Osteocyte (in vitro differentiated cells): ENCODE measurements around the gene LIPF. TPM values are rescaled to one million over a fixed set of nuclear protein-coding genes. Genes with fewer than 3 reads are reported as not detected.
"Not testable (repeated sequence)": the region's sequence is repeated elsewhere in the genome, so short reads cannot be mapped to it uniquely, and the experiment has no call there.

Source experiments
- DNase-seq: peaks from one replicate; pipeline ENCODE4 v3.0.0; 2021; ENCODE audit warnings: mixed read lengths; ENCODE audit not compliant: unreplicated experiment; ENCODE audit errors: extremely low spot score
- H3K27ac Mint-ChIP-seq: one replicate; pipeline ENCODE4 v1.8.0; 2021; ENCODE audit warnings: mild to moderate bottlenecking, mixed read lengths; ENCODE audit not compliant: unreplicated experiment
- H3K27me3 Mint-ChIP-seq: one replicate; pipeline ENCODE4 v1.8.0; 2021; ENCODE audit warnings: mixed read lengths; ENCODE audit not compliant: unreplicated experiment
- H3K36me3 Mint-ChIP-seq: one replicate; pipeline ENCODE4 v1.8.0; 2021; ENCODE audit warnings: mixed read lengths; ENCODE audit not compliant: unreplicated experiment
- H3K4me1 Mint-ChIP-seq: one replicate; pipeline ENCODE4 v1.8.0; 2021; ENCODE audit warnings: mixed read lengths; ENCODE audit not compliant: unreplicated experiment
- H3K4me3 Mint-ChIP-seq: one replicate; pipeline ENCODE4 v1.8.0; 2021; ENCODE audit warnings: mild to moderate bottlenecking, moderate library complexity, mixed read lengths; ENCODE audit not compliant: unreplicated experiment
- H3K9me3 Mint-ChIP-seq: one replicate; pipeline ENCODE4 v1.8.0; 2021; ENCODE audit warnings: mixed read lengths; ENCODE audit not compliant: unreplicated experiment
- total RNA-seq: library from RNA; stranded (reverse); gene quantifications from 2 replicates; pipeline ENCODE4 v1.2.1, GENCODE V29; 2021
- TF ChIP-seq, protein P1 (sequence below): fragments of 200-600 bp; sonication (generic); IDR thresholded peaks from 2 replicates; pipeline ENCODE4 v1.5.0; 2021; ENCODE audit warnings: antibody characterized with exemption, mild to moderate bottlenecking, moderate library complexity

The LIPF gene
- total RNA-seq, 1 donor from 2014 or later = not detected

DNA sequence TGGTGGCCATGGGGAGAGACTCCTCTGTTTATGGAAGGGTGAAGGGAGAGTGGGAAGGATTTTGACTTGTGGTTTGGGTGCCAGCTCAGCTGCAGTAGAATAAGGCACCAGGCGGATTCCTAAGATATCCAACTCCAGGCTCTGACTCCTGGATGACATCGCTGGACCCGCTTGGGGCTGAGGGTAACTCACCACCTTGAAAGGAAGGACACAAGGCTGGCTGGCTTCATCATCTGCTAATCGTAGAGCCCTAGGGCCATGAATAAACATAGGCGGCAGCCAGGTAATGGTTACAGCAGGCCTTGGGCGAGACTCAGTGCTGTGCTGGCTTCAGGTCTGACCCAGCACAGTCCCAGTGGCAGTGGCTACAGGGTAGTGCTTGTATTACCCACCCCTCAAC is 25.1 kb downstream of the LIPF start:
- Mint-ChIP-seq H3K9me3 (peaks cover 10% of the 10 kb centered on the region), H3K27ac (no peak overlapping the region), H3K4me3 (no peak overlapping the region), H3K4me1 (peaks cover 5% of the 10 kb centered on the region), H3K27me3 (no peaks in the 10 kb centered on the region), H3K36me3 (no peaks in the 10 kb centered on the region)
- no peak for DNase-seq
- TF ChIP-seq, protein P1, sequence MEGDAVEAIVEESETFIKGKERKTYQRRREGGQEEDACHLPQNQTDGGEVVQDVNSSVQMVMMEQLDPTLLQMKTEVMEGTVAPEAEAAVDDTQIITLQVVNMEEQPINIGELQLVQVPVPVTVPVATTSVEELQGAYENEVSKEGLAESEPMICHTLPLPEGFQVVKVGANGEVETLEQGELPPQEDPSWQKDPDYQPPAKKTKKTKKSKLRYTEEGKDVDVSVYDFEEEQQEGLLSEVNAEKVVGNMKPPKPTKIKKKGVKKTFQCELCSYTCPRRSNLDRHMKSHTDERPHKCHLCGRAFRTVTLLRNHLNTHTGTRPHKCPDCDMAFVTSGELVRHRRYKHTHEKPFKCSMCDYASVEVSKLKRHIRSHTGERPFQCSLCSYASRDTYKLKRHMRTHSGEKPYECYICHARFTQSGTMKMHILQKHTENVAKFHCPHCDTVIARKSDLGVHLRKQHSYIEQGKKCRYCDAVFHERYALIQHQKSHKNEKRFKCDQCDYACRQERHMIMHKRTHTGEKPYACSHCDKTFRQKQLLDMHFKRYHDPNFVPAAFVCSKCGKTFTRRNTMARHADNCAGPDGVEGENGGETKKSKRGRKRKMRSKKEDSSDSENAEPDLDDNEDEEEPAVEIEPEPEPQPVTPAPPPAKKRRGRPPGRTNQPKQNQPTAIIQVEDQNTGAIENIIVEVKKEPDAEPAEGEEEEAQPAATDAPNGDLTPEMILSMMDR = no peak

DNA sequence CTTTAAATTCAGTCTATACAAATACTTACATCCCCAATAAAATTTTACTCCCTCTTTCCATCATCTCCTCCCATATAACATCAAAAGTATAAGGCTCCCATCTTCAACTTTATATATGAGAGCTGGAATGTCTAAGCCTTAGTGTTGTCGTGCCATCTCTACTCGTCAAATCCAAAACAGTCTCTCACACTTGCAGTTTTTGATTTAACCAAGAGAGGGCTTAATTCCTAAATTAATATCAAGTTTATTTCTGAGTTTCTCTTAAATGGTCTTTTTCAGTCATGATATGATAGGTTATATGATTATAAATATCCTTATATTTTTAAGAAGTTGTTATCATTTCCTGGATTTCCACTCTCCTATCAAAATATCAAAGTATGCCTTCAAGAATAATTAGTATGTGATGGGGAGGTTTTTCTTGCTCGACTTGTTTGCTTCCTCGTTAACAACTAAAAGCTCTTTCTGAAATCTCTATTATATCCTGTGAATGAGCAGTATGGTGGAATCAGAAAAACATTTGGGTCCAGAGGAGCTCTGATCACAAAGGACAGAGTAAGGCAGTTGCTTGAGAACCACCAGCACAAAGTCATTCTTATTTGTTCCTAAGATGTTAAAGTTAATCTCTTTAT is 29.3 kb downstream of the LIPF start:
- H3K27me3 Mint-ChIP-seq = peaks cover 2% of the 10 kb centered on the region
- H3K4me1 Mint-ChIP-seq = peaks cover 5% of the 10 kb centered on the region
- TF ChIP-seq, protein P1 = peak; percentile 46
- no peak overlapping the region for H3K27ac Mint-ChIP-seq
- no peaks in the 10 kb centered on the region for H3K36me3 Mint-ChIP-seq
- H3K4me3 Mint-ChIP-seq = no peak overlapping the region
- peaks cover 10% of the 10 kb centered on the region for H3K9me3 Mint-ChIP-seq
- no peak for DNase-seq

DNA sequence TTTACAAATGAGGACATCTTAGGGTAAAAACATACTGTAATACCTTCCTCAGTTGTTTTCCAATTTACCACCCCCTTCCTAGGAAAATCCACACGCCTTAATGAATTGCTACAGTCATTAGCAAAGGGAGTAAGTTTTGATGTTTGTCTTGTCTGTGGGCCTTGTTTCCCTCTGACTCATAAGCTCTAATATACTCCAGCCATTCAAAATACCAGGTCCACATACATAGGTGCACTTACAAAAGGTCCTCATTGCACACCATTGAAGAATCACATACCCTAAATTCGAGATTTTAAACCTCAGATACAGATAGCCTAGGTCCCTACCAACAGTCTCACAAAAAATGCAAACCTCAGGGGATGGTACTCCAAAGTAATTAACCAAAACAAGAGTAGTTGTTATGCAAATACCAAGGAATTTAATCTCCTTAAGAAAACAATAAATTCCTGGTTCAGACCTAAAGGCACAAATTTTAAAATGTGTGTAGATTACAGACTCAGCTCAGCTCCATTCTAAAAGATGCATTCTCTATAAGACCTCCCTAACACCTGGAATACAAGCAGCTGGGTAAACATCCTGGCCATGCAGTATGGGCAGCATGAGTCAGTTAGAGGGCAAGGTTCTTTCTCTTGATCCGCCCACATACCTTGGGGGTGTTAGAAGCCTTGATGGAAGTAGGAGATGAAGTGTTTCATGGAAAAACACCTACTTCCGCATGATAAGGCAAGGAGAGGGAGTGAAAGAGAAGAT is 38.8 kb downstream of the LIPF start:
- peaks cover 7% of the 10 kb centered on the region for H3K4me1 Mint-ChIP-seq
- H3K4me3 Mint-ChIP-seq = no peak overlapping the region
- no peak for DNase-seq
- H3K36me3 Mint-ChIP-seq = no peaks in the 10 kb centered on the region
- no peak overlapping the region for H3K27ac Mint-ChIP-seq
- TF ChIP-seq, protein P1 = no peak
- no peaks in the 10 kb centered on the region for H3K9me3 Mint-ChIP-seq
- peaks cover 3% of the 10 kb centered on the region for H3K27me3 Mint-ChIP-seq

DNA sequence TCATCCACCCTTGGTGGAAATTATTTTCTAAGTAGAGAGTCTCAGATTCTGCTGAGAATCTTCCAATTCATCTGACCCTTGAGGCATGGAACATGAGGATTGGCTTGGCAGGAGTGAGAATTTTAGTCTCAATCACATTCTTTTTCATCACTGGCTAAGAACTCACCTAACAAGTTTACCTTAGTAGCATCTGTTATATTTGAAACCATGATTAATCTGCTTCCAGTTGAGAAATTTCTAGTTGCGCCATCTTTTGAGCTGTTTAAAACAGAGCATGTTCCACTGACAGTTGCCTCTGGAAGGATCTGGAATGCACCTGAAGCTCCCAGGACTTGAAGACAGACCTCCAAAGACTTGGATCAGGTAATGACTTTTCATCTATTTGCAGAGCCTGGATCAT is 41.7 kb downstream of the LIPF start, which contains the start of gene LIPK:
Gene LIPK (plus strand): TSS at position 292 of the 400 bp plus-strand sequence. CDS start 18,295 bp downstream, outside the sequence.
- TF ChIP-seq, protein P1 = no peak
- Mint-ChIP-seq H3K27me3 (peaks cover 5% of the 10 kb centered on the region), H3K4me3 (no peak within 1 kb of the TSS), H3K4me1 (peaks cover 7% of the 10 kb centered on the region), H3K36me3 (no peaks in the 10 kb centered on the region), H3K9me3 (no peaks in the 10 kb centered on the region), H3K27ac (no peak within 1 kb of the TSS)
- no peak for DNase-seq

DNA sequence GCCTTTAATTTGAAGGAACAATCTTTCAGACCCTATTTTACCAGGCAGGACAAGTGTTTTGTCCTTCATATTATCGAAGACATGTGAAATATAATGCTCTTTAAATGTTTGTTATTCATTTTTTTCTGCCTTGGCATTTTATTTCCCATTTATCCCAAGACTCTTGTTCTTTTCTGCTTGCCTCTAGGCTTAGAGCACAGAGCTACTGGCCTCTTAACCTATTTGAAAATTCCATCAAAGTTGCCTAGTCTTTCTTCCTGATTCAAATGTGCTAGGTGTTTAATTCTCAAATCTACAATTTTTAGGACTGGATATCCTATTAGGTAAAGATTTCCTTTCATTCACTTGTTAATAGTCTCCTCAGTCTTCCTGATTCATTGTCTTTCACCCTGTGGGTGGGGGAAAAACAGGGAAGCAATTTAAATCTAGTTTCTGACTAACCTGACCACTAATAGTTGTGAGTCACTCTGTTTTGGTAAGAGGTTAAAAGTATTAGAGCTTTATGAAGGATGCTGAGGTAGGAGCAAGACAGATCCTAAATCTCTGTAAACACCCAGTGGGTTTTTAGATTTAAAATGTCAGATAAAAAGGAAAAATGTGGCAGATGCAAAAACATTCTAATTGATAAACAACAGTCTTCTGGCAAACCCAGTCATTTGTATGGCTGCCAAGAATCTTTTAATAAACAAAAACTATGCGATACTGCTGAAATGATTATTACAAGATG is 43.4 kb downstream of the LIPF start:
- Mint-ChIP-seq H3K27me3 (peaks cover 5% of the 10 kb centered on the region), H3K4me3 (no peak overlapping the region), H3K4me1 (peaks cover 7% of the 10 kb centered on the region), H3K36me3 (no peaks in the 10 kb centered on the region), H3K9me3 (no peaks in the 10 kb centered on the region), H3K27ac (no peak overlapping the region)
- TF ChIP-seq, protein P1 = no peak
- DNase-seq = no peak

DNA sequence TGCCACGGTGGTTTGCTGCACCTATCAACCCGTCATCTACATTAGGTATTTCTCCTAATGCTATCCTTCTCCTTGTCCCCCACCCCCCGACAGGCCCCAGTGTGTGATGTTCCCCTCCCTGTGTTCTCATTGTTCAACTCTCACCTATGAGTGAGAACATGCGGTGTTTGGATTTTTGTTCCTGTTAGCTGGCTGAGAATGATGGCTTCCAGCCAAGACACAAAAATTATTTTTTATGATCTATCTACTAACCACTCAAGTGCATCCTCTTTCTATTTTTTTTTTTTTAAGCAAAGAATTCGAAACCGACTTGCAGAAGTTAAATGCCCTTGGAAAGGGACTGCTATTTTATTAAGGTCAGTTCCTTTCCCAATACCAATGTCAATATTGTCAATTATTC is 45.1 kb downstream of the LIPF start:
- H3K9me3 Mint-ChIP-seq, H3K36me3 Mint-ChIP-seq, H3K27me3 Mint-ChIP-seq, H3K4me1 Mint-ChIP-seq, H3K27ac Mint-ChIP-seq, DNase-seq, H3K4me3 Mint-ChIP-seq: not testable (repeated sequence)
